Kidney epithelial cell (primary cell): ENCODE measurements around the gene EYA3. TPM values are rescaled to one million over a fixed set of nuclear protein-coding genes. Genes with fewer than 3 reads are reported as not detected.

ENCODE experiments used
- DNase-seq: peaks from one replicate; pipeline ENCODE4 v3.0.0-alpha.2; 2010; ENCODE audit warnings: low read depth
- H3K27me3 ChIP-seq: 2 replicates; pipeline ENCODE4 v1.6.0; 2011; ENCODE audit warnings: low read length; ENCODE audit not compliant: control insufficient read depth, insufficient read depth
- H3K36me3 ChIP-seq: 2 replicates; pipeline ENCODE4 v1.5.1; 2011; ENCODE audit warnings: low read length; ENCODE audit not compliant: control insufficient read depth, insufficient read depth
- H3K4me3 ChIP-seq: 2 replicates; pipeline ENCODE4 v1.5.1; 2011; ENCODE audit warnings: low read depth, mild to moderate bottlenecking, control low read depth, low read length
- CTCF ChIP-seq: IDR thresholded peaks from 2 replicates; pipeline ENCODE4 v1.5.1; 2011; ENCODE audit warnings: mild to moderate bottlenecking, moderate library complexity, low read length, control low read depth, inconsistent platforms; ENCODE audit not compliant: insufficient read depth, poor library complexity, severe bottlenecking
- total RNA-seq: library from RNA; depleted of rRNA; stranded (reverse); fragments of >200 nt; gene quantifications from 2 replicates; pipeline ENCODE4 v1.2.3, GENCODE V29; 2015

Gene EYA3
- total RNA-seq, 1 donor from 2014 or later, result 15.1 TPM

- H3K36me3 ChIP-seq, result no peaks in the 10 kb centered on the region
- no peak overlapping the region for H3K4me3 ChIP-seq
- TF ChIP-seq CTCF, result no peak
- no peaks in the 10 kb centered on the region for H3K27me3 ChIP-seq
- no peak for DNase-seq
These were observed 10.8 kb upstream of the EYA3 start for GRCh38 chr1:28099050-28099769.

DNA sequence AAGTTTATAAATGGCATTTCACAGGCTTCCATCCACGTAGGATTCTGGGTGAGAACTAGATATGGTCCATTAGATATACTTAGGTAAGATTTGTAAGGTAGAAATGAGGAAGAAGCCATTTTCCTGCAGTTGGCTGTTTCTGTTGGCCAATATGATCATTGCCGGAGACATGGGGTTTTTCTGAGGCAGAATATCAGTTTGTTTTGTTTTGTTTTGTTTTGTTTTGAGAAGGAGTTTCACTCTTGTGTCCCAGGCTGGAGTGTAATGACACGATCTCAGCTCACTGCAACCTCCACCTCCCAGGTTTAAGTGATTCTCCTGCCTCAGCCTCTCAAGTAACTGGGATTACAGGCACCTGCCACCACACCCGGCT is 8.7 kb upstream of the EYA3 start:
- no peak overlapping the region for H3K4me3 ChIP-seq
- H3K27me3 ChIP-seq, result no peaks in the 10 kb centered on the region
- H3K36me3 ChIP-seq, result no peaks in the 10 kb centered on the region
- DNase-seq, result no peak
- no peak for TF ChIP-seq CTCF

GRCh38 chr1:28096210-28097099 is 8.0 kb upstream of the EYA3 start:
- DNase-seq, result no peak
- Histone ChIP-seq H3K36me3 (no peaks in the 10 kb centered on the region), H3K4me3 (no peak overlapping the region), H3K27me3 (no peaks in the 10 kb centered on the region)
- TF ChIP-seq CTCF, result no peak

DNA sequence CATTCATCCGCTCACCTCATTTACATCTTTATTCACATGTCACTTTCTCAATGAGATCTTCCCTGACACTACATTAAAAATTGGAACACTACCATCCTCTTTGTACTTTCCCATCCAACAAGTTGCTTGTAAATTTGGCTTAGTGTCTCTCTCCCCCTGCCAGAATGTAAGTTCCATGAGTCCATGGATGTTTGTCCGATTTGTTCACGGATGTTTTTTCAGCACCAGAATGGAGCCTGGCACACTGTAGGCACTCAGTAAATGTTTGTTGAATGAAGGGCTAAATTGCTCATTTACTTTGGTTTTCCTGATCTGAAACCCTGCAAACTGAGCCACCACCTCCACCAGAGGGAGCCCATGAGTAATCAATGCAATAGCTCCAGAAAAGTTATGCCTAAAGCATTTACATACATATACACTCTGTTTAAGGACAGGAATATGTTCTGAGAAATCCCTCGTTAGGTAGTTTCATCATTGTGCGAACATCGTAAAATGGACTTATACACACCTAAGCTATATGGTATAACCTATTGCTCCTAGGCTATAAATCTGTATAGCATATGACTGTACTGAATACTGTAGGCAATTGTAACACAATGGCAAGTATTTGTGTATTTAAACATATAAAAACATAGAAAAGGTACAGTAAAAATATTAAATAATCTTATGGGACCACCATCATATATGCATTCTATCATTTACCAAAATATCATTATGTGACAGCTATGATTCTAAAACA is 2.8 kb upstream of the EYA3 start:
- Histone ChIP-seq H3K4me3 (no peak overlapping the region), H3K27me3 (no peaks in the 10 kb centered on the region), H3K36me3 (no peaks in the 10 kb centered on the region)
- TF ChIP-seq CTCF, result peak; percentile 72
- DNase-seq, result no peak

DNA sequence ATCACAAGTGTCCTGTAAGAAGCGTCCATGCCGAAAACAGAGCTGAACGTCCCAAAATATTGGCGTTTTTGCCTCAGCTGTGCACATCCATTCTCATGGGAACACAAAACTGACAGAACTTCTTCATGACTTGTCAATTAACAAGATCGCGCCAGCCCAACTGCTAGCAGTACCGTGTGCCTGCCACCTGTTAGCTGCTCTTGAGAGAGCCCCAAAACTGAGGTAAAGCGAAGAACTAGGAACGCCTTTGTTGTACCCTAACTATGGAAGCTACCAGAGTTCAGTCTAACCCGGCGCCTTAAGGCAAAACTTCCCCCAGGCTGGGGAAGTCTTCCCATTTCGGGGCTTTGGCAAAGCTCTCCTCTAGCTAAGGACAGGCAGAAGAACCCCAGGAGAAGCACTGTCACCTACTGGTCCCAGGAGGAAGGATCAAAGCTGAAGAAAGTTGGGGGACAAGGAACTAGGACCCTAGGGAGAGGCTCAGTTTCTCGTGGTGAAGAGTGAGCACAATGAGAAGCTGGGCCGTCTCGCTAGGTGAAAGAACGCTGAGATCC is 719 bp downstream of the EYA3 start:
- H3K27me3 ChIP-seq, result no peaks in the 10 kb centered on the region
- H3K36me3 ChIP-seq, result no peaks in the 10 kb centered on the region
- peak overlapping the region; percentile 69 for H3K4me3 ChIP-seq
- TF ChIP-seq CTCF, result peak; percentile 31
- DNase-seq, result no peak
